NCI-H1417 treated with DMSO at 0.1 percent for 48 hours (cell line): ENCODE measurements around the gene SPINK1.
"Not testable (repeated sequence)": the region's sequence is repeated elsewhere in the genome, so short reads cannot be mapped to it uniquely, and the experiment has no call there.

Source experiments
- DNase-seq: peaks from one replicate; lab custom pipeline; 2025; lab: John Stamatoyannopoulos, UW

SPINK1 gene

GRCh38 chr5:147854894-147855773 is 23.7 kb upstream of the SPINK1 start:
- DNase-seq, result no peak

GRCh38 chr5:147854331-147854730 is 22.9 kb upstream of the SPINK1 start:
- DNase-seq, result no peak

- DNase-seq, result no peak
These were observed 22.0 kb upstream of the SPINK1 start for GRCh38 chr5:147853372-147853987.

- no peak for DNase-seq
These were observed 20.9 kb upstream of the SPINK1 start for GRCh38 chr5:147852365-147852764.

GRCh38 chr5:147851578-147851977 is 20.1 kb upstream of the SPINK1 start:
- no peak for DNase-seq

GRCh38 chr5:147849226-147849625 is 17.8 kb upstream of the SPINK1 start:
- no peak for DNase-seq

- DNase-seq, result no peak
These were observed 14.1 kb upstream of the SPINK1 start for GRCh38 chr5:147845618-147846017.

GRCh38 chr5:147844846-147845245 is 13.4 kb upstream of the SPINK1 start:
- DNase-seq, result no peak

- no peak for DNase-seq
These were observed 11.4 kb upstream of the SPINK1 start for GRCh38 chr5:147842869-147843268.

- no peak for DNase-seq
These were observed 5.0 kb upstream of the SPINK1 start for GRCh38 chr5:147836439-147836838.

- DNase-seq, result peak; percentile 72
These were observed 3.9 kb upstream of the SPINK1 start for GRCh38 chr5:147835386-147835798.

GRCh38 chr5:147832541-147832940 is 1.1 kb upstream of the SPINK1 start:
- no peak for DNase-seq

GRCh38 chr5:147830035-147830434 is 1.4 kb downstream of the SPINK1 start:
- DNase-seq, result no peak

GRCh38 chr5:147827017-147827416 is 4.5 kb downstream of the SPINK1 start:
- DNase-seq, result not testable (repeated sequence)

GRCh38 chr5:147826361-147826760 is 5.1 kb downstream of the SPINK1 start:
- DNase-seq, result no peak

GRCh38 chr5:147822686-147823491 is 8.6 kb downstream of the SPINK1 start:
- DNase-seq, result peak; percentile 63

- not testable (repeated sequence) for DNase-seq
These were observed 9.2 kb downstream of the SPINK1 start for GRCh38 chr5:147822222-147822621.

- no peak for DNase-seq
These were observed 9.7 kb downstream of the SPINK1 start for GRCh38 chr5:147821766-147822165.

- no peak for DNase-seq
These were observed 12.2 kb downstream of the SPINK1 start for GRCh38 chr5:147819261-147819770.

- no peak for DNase-seq
These were observed 13.2 kb downstream of the SPINK1 start for GRCh38 chr5:147818290-147818689.

GRCh38 chr5:147813696-147814095 is 17.8 kb downstream of the SPINK1 start:
- no peak for DNase-seq
